Sigmoid colon (tissue), 3 donors: Measurements from ENCODE around the gene TEN1.

Source experiments
- POLR2A ChIP-seq, 2 donors: fragments of 450-650 bp; IDR thresholded peaks; one replicate each; pipeline ENCODE4 v1.6.1; 2016; ENCODE audit warnings: antibody characterized with exemption in 2 of 2, mild to moderate bottlenecking in 2 of 2, moderate library complexity in 2 of 2
- TF ChIP-seq, protein P1 (sequence below), 4 experiments: fragments of 450-650 bp in 3 of 4; fragments of 200-600 bp in 1 of 4; IDR thresholded peaks; one replicate each; pipeline ENCODE4 v1.5.1; 2016 to 2019; ENCODE audit warnings: antibody characterized with exemption in 4 of 4, mild to moderate bottlenecking in 3 of 4, moderate library complexity in 2 of 4

- no peak for TF ChIP-seq POLR2A (IDR thresholded peaks at IDR 0.05)
- TF ChIP-seq, protein P1, sequence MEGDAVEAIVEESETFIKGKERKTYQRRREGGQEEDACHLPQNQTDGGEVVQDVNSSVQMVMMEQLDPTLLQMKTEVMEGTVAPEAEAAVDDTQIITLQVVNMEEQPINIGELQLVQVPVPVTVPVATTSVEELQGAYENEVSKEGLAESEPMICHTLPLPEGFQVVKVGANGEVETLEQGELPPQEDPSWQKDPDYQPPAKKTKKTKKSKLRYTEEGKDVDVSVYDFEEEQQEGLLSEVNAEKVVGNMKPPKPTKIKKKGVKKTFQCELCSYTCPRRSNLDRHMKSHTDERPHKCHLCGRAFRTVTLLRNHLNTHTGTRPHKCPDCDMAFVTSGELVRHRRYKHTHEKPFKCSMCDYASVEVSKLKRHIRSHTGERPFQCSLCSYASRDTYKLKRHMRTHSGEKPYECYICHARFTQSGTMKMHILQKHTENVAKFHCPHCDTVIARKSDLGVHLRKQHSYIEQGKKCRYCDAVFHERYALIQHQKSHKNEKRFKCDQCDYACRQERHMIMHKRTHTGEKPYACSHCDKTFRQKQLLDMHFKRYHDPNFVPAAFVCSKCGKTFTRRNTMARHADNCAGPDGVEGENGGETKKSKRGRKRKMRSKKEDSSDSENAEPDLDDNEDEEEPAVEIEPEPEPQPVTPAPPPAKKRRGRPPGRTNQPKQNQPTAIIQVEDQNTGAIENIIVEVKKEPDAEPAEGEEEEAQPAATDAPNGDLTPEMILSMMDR (IDR thresholded peaks at IDR 0.05): peak; percentile 45 to 63 (median 62)
These were observed 26.5 kb downstream of the TEN1 start for GRCh38 chr17:76005263-76006149.
